BJ (cell line): Measurements from ENCODE around the gene XBP1. TPM values are rescaled to one million over a fixed set of nuclear protein-coding genes. Genes with fewer than 3 reads are reported as not detected.

Experiments
- CTCF ChIA-PET: fragments of 350-600 bp; formaldehyde crosslinking; extraction: SDS; loops from one replicate; lab custom pipeline; 2021; ENCODE audit warnings: antibody characterized with exemption, inconsistent platforms; lab: Yijun Ruan, JAX
- POLR2A ChIA-PET: fragments of 300-600 bp; sonication (Branson Sonifier 250); formaldehyde crosslinking; extraction: SDS; loops from one replicate; lab custom pipeline; 2021; ENCODE audit warnings: antibody characterized with exemption; lab: Charles Lee
- DNase-seq: peaks from one replicate; pipeline ENCODE4 v3.0.0-alpha.2; 2011; ENCODE audit warnings: low read depth
- H3K27me3 ChIP-seq: 2 replicates; pipeline ENCODE4 v1.6.0; 2011; ENCODE audit warnings: low read length; ENCODE audit not compliant: control insufficient read depth, insufficient read depth
- H3K36me3 ChIP-seq: 2 replicates; pipeline ENCODE4 v1.5.1; 2011; ENCODE audit warnings: low read length; ENCODE audit not compliant: control insufficient read depth, insufficient read depth
- H3K4me3 ChIP-seq: 2 replicates; pipeline ENCODE4 v1.5.1; 2011; ENCODE audit warnings: low read depth, mild to moderate bottlenecking, control low read depth, low read length
- CTCF ChIP-seq: IDR thresholded peaks from 2 replicates; pipeline ENCODE4 v1.5.1; 2011; ENCODE audit warnings: low read depth, mild to moderate bottlenecking, control low read depth, inconsistent platforms, low read length, moderate library complexity; ENCODE audit not compliant: insufficient read depth
- polyA plus RNA-seq: library from polyadenylated mRNA; depleted of rRNA; stranded (reverse); fragments of >200 nt; gene quantifications from 2 replicates; pipeline ENCODE4 v1.2.3, GENCODE V29; 2011

Gene XBP1
- polyA plus RNA-seq, 1 experiment, result 223 TPM

- no peak for DNase-seq
- CTCF ChIA-PET, result interaction anchor here (0.7 kb wide), 1 partner anchor 858 kb away, joined by 3 read pairs; no protein-coding TSS in a partner anchor
- H3K36me3 ChIP-seq, result no peaks in the 10 kb centered on the region
These were observed 22.7 kb upstream of the XBP1 start for GRCh38 chr22:28822930-28823551.

GRCh38 chr22:28821452-28821851 is 21.1 kb upstream of the XBP1 start:
- no peak overlapping the region for H3K4me3 ChIP-seq
- POLR2A ChIA-PET, result no interaction called here
- no peaks in the 10 kb centered on the region for H3K36me3 ChIP-seq
- CTCF ChIA-PET, result interaction anchor here (3.7 kb wide), 1 partner anchor 8 kb away, joined by 33 read pairs; no protein-coding TSS in a partner anchor
- no peaks in the 10 kb centered on the region for H3K27me3 ChIP-seq
- no peak for DNase-seq
- no peak for TF ChIP-seq CTCF

More at GRCh38 chr22:28822930-28823551, 22.7 kb upstream of the XBP1 start:
- POLR2A ChIA-PET, result no interaction called here
- Histone ChIP-seq H3K4me3 (no peak overlapping the region), H3K27me3 (no peaks in the 10 kb centered on the region)
- no peak for TF ChIP-seq CTCF

- H3K4me3 ChIP-seq, result no peak overlapping the region
- ChIA-PET POLR2A (no interaction called here), CTCF (interaction anchor here (0.9 to 3.7 kb wide), 3 partner anchors 9 to 220 kb away, joined by 3 to 33 read pairs (median 5); no protein-coding TSS in a partner anchor)
- H3K27me3 ChIP-seq, result no peaks in the 10 kb centered on the region
- no peaks in the 10 kb centered on the region for H3K36me3 ChIP-seq
- no peak for TF ChIP-seq CTCF
- no peak for DNase-seq
These were observed 20.5 kb upstream of the XBP1 start for GRCh38 chr22:28820885-28821284.

- DNase-seq, result no peak
- Histone ChIP-seq H3K27me3 (no peaks in the 10 kb centered on the region), H3K4me3 (no peak overlapping the region), H3K36me3 (no peaks in the 10 kb centered on the region)
- ChIA-PET POLR2A (interaction anchor here (0.6 kb wide), 1 partner anchor 804 kb away, joined by 3 read pairs; no protein-coding TSS in a partner anchor), CTCF (interaction anchor here (0.9 to 3.7 kb wide), 5 partner anchors 10 to 219 kb away, joined by 3 to 33 read pairs (median 5); no protein-coding TSS in a partner anchor)
- TF ChIP-seq CTCF, result no peak
These were observed 19.1 kb upstream of the XBP1 start for GRCh38 chr22:28819253-28820096.
